Activated naive CD8-positive, alpha-beta T cell treated with anti-CD3 and anti-CD28 coated beads, Interleukin-2, amount 50 U/mL, for 24 hours (primary cell): ENCODE data around the gene RTEL1.
"Not testable (repeated sequence)": the region's sequence is repeated elsewhere in the genome, so short reads cannot be mapped to it uniquely, and the experiment has no call there.

Experiments
- ATAC-seq: fragments of 150-1000 bp; cut with Tn5 transposase; one replicate; pipeline ENCODE4 v1.10.0; 2021
- DNase-seq: peaks from one replicate; pipeline ENCODE4 v3.0.0; 2021
- H3K27ac Mint-ChIP-seq: one replicate; pipeline ENCODE4 v1.8.0; 2021; ENCODE audit warnings: mild to moderate bottlenecking, mixed read lengths
- H3K27me3 Mint-ChIP-seq: one replicate; pipeline ENCODE4 v1.8.0; 2021; ENCODE audit warnings: mixed read lengths
- H3K36me3 Mint-ChIP-seq: one replicate; pipeline ENCODE4 v1.8.0; 2021; ENCODE audit warnings: low read depth, mixed read lengths
- H3K4me1 Mint-ChIP-seq: one replicate; pipeline ENCODE4 v1.8.0; 2021; ENCODE audit warnings: mixed read lengths
- H3K4me3 Mint-ChIP-seq: one replicate; pipeline ENCODE4 v1.8.0; 2021; ENCODE audit warnings: mild to moderate bottlenecking, moderate library complexity, mixed read lengths
- H3K9me3 Mint-ChIP-seq: one replicate; pipeline ENCODE4 v1.8.0; 2021; ENCODE audit warnings: mixed read lengths

Gene RTEL1

GRCh38 chr20:63657937-63658748 lies at the start of gene RTEL1:
Gene RTEL1, plus strand, starts transcription at chr20:63658312. Its CDS starts 1,091 bp downstream, at chr20:63659403.
- Mint-ChIP-seq H3K27ac (peak within 1 kb of the TSS; percentile 93), H3K4me3 (peak within 1 kb of the TSS; percentile 94), H3K9me3 (no peaks in the 10 kb centered on the region), H3K4me1 (peaks cover 33% of the 10 kb centered on the region), H3K27me3 (no peaks in the 10 kb centered on the region), H3K36me3 (peaks cover 11% of the 10 kb centered on the region)
- ATAC-seq (peak; percentile 83), DNase-seq (peak; percentile 91)

- Mint-ChIP-seq H3K27ac (no peak overlapping the region), H3K27me3 (no peaks in the 10 kb centered on the region), H3K9me3 (no peaks in the 10 kb centered on the region), H3K4me1 (peaks cover 6% of the 10 kb centered on the region), H3K4me3 (no peak overlapping the region), H3K36me3 (peaks cover 13% of the 10 kb centered on the region)
- ATAC-seq: no peak
- DNase-seq: no peak
These were observed 47.3 kb upstream of the RTEL1 start for GRCh38 chr20:63610581-63611435.

- ATAC-seq (no peak), DNase-seq (no peak)
- H3K27me3 Mint-ChIP-seq: no peaks in the 10 kb centered on the region
- H3K9me3 Mint-ChIP-seq: no peaks in the 10 kb centered on the region
- H3K36me3 Mint-ChIP-seq: peaks cover 13% of the 10 kb centered on the region
- H3K27ac Mint-ChIP-seq: no peak overlapping the region
- peaks cover 5% of the 10 kb centered on the region for H3K4me1 Mint-ChIP-seq
- no peak overlapping the region for H3K4me3 Mint-ChIP-seq
These were observed 46.5 kb upstream of the RTEL1 start for GRCh38 chr20:63611646-63612045.

GRCh38 chr20:63612276-63612931 lies 45.7 kb upstream of the RTEL1 start:
- Mint-ChIP-seq H3K27me3 (no peaks in the 10 kb centered on the region), H3K36me3 (peaks cover 18% of the 10 kb centered on the region), H3K9me3 (no peaks in the 10 kb centered on the region), H3K4me1 (peaks cover 4% of the 10 kb centered on the region), H3K4me3 (no peak overlapping the region), H3K27ac (no peak overlapping the region)
- DNase-seq: no peak
- no peak for ATAC-seq

- H3K27me3 Mint-ChIP-seq, ATAC-seq, H3K4me3 Mint-ChIP-seq, DNase-seq, H3K4me1 Mint-ChIP-seq, H3K27ac Mint-ChIP-seq, H3K9me3 Mint-ChIP-seq: not testable (repeated sequence)
- peaks cover 22% of the 10 kb centered on the region for H3K36me3 Mint-ChIP-seq
These were observed 44.1 kb upstream of the RTEL1 start for GRCh38 chr20:63613863-63614594.

- Mint-ChIP-seq H3K36me3 (peaks cover 22% of the 10 kb centered on the region), H3K4me1 (peaks cover 2% of the 10 kb centered on the region), H3K27ac (no peak overlapping the region), H3K9me3 (no peaks in the 10 kb centered on the region), H3K27me3 (no peaks in the 10 kb centered on the region), H3K4me3 (no peak overlapping the region)
- no peak for DNase-seq
- no peak for ATAC-seq
These were observed 40.8 kb upstream of the RTEL1 start for GRCh38 chr20:63617092-63617875.

- H3K9me3 Mint-ChIP-seq: no peaks in the 10 kb centered on the region
- no peak overlapping the region for H3K27ac Mint-ChIP-seq
- no peak for DNase-seq
- no peaks in the 10 kb centered on the region for H3K27me3 Mint-ChIP-seq
- no peak overlapping the region for H3K4me3 Mint-ChIP-seq
- H3K4me1 Mint-ChIP-seq: peaks cover 7% of the 10 kb centered on the region
- peaks cover 23% of the 10 kb centered on the region for H3K36me3 Mint-ChIP-seq
- no peak for ATAC-seq
These were observed 40.2 kb upstream of the RTEL1 start for GRCh38 chr20:63617876-63618265.

GRCh38 chr20:63618291-63618980 lies 39.7 kb upstream of the RTEL1 start:
- no peak for DNase-seq
- ATAC-seq: no peak
- Mint-ChIP-seq H3K4me3 (no peak overlapping the region), H3K27ac (no peak overlapping the region), H3K9me3 (no peaks in the 10 kb centered on the region), H3K27me3 (no peaks in the 10 kb centered on the region), H3K36me3 (peaks cover 21% of the 10 kb centered on the region), H3K4me1 (peaks cover 7% of the 10 kb centered on the region)

- ATAC-seq: no peak
- H3K4me1 Mint-ChIP-seq: peaks cover 7% of the 10 kb centered on the region
These were observed 39.0 kb upstream of the RTEL1 start for GRCh38 chr20:63619086-63619485.

GRCh38 chr20:63619505-63619904 lies 38.6 kb upstream of the RTEL1 start:
- peaks cover 7% of the 10 kb centered on the region for H3K4me1 Mint-ChIP-seq
- ATAC-seq (no peak), DNase-seq (no peak)
- peaks cover 19% of the 10 kb centered on the region for H3K36me3 Mint-ChIP-seq
- no peak overlapping the region for H3K4me3 Mint-ChIP-seq
- no peak overlapping the region for H3K27ac Mint-ChIP-seq
- H3K9me3 Mint-ChIP-seq: no peaks in the 10 kb centered on the region
- H3K27me3 Mint-ChIP-seq: no peaks in the 10 kb centered on the region

More at GRCh38 chr20:63619086-63619485, 39.0 kb upstream of the RTEL1 start:
- Mint-ChIP-seq H3K4me3 (no peak overlapping the region), H3K36me3 (peaks cover 19% of the 10 kb centered on the region), H3K9me3 (no peaks in the 10 kb centered on the region), H3K27me3 (no peaks in the 10 kb centered on the region), H3K27ac (no peak overlapping the region)
- DNase-seq: no peak

- DNase-seq (no peak), ATAC-seq (no peak)
- H3K27me3 Mint-ChIP-seq: no peaks in the 10 kb centered on the region
- peaks cover 11% of the 10 kb centered on the region for H3K36me3 Mint-ChIP-seq
- H3K27ac Mint-ChIP-seq: no peak overlapping the region
- no peak overlapping the region for H3K4me3 Mint-ChIP-seq
- H3K4me1 Mint-ChIP-seq: peaks cover 15% of the 10 kb centered on the region
- no peaks in the 10 kb centered on the region for H3K9me3 Mint-ChIP-seq
These were observed 37.1 kb upstream of the RTEL1 start for GRCh38 chr20:63620991-63621390.

- Mint-ChIP-seq H3K36me3 (peaks cover 8% of the 10 kb centered on the region), H3K4me1 (peaks cover 15% of the 10 kb centered on the region), H3K27ac (no peak overlapping the region), H3K4me3 (no peak overlapping the region), H3K27me3 (no peaks in the 10 kb centered on the region), H3K9me3 (no peaks in the 10 kb centered on the region)
- ATAC-seq (no peak), DNase-seq (no peak)
These were observed 36.0 kb upstream of the RTEL1 start for GRCh38 chr20:63622096-63622495.

GRCh38 chr20:63622732-63623131 lies 35.4 kb upstream of the RTEL1 start:
- no peak for ATAC-seq
- H3K36me3 Mint-ChIP-seq: peaks cover 5% of the 10 kb centered on the region
- H3K27me3 Mint-ChIP-seq: no peaks in the 10 kb centered on the region
- H3K9me3 Mint-ChIP-seq: no peaks in the 10 kb centered on the region
- no peak for DNase-seq
- no peak overlapping the region for H3K27ac Mint-ChIP-seq
- H3K4me3 Mint-ChIP-seq: no peak overlapping the region
- peaks cover 12% of the 10 kb centered on the region for H3K4me1 Mint-ChIP-seq
